Measurements from ENCODE around the gene GNG3.

- TF ChIP-seq SP2 (IDR thresholded peaks at IDR 0.05; ENCODE audit: low read length) = no peak
- no peak for TF ChIP-seq CTCF (IDR thresholded peaks at IDR 0.05; ENCODE audit: control extremely low read depth in 1 of 3, insufficient read depth in 1 of 3, low read depth in 1 of 3, low read length in 3 of 3)
- TF ChIP-seq TAF7 (optimal IDR thresholded peaks at IDR 0.05; ENCODE audit: borderline replicate concordance, low read depth, low read length) = no peak
- TF ChIP-seq CEBPB (IDR thresholded peaks at IDR 0.05; ENCODE audit: low read depth, low read length) = no peak
- TF ChIP-seq CHD1 (IDR thresholded peaks at IDR 0.05; ENCODE audit: low read depth, low read length) = no peak
- TF ChIP-seq E2F6 (IDR thresholded peaks at IDR 0.05) = no peak
- no peak for TF ChIP-seq RAD21 (IDR thresholded peaks at IDR 0.05 in 1 of 2, conservative IDR thresholded peaks at IDR 0.05 in 1 of 2; ENCODE audit: low read depth in 2 of 2, low read length in 2 of 2)
- no peak for TF ChIP-seq ATF2 (IDR thresholded peaks at IDR 0.05; ENCODE audit: low read length)
- TF ChIP-seq POLR2A (IDR thresholded peaks at IDR 0.05; ENCODE audit: control extremely low read depth in 1 of 2, low read depth in 2 of 2, low read length in 2 of 2) = no peak
- no peak for TF ChIP-seq POLR2AphosphoS5 (IDR thresholded peaks at IDR 0.05; ENCODE audit: low read depth, low read length)
- no peak for TF ChIP-seq RNF2 (IDR thresholded peaks at IDR 0.05; ENCODE audit: borderline replicate concordance, low read depth, low read length, missing control alignments, poor library complexity, severe bottlenecking)
- TF ChIP-seq MAX (IDR thresholded peaks at IDR 0.05) = no peak
Observed at GRCh38 chr11:62716206-62716605, 8.7 kb downstream of the GNG3 start.
